ENCODE measurements around the gene PTGDS. TPM values are rescaled to one million over a fixed set of nuclear protein-coding genes. Genes with fewer than 3 reads are reported as not detected.
"Not testable (repeated sequence)": the region's sequence is repeated elsewhere in the genome, so short reads cannot be mapped to it uniquely, and the experiment has no call there.

Gene PTGDS
- total and polyA plus RNA-seq, 10 of the 15 experiments (the other 5 are each of a cell fraction or from before 2014, with no cell fraction given) = not detected

DNA sequence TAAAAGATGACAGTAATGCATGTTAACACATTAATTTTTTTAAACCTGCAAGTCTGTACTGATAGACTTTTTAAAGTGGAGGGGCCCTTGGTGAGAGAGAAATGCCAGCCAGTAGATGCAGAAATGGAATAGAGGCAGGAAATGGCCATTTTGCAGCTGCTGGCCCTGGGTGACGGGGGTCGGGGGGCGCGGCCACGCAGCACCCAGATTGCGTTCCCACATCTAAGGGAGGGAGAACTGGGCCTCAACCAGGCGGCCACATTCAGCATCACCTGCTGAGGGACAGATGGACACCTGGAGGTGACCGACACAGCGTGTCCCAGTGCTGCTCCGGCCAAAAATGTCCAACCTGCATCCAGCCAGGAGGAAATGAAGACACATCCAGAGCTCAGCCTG lies 25.3 kb downstream of the PTGDS start (continued):
- no peak for TF ChIP-seq CBX3 (IDR thresholded peaks at IDR 0.05; ENCODE audit: borderline replicate concordance, low read depth)
- TF ChIP-seq MXI1 (IDR thresholded peaks at IDR 0.05; ENCODE audit: low read depth, low read length) = no peak
- no peak for TF ChIP-seq STAT3 (IDR thresholded peaks at IDR 0.05; ENCODE audit: low read depth, low read length)
- TF ChIP-seq IKZF1 (conservative IDR thresholded peaks at IDR 0.05) = no peak
- TF ChIP-seq SREBF2 (IDR thresholded peaks at IDR 0.05; ENCODE audit: low read length) = no peak
- TF ChIP-seq, protein P1, sequence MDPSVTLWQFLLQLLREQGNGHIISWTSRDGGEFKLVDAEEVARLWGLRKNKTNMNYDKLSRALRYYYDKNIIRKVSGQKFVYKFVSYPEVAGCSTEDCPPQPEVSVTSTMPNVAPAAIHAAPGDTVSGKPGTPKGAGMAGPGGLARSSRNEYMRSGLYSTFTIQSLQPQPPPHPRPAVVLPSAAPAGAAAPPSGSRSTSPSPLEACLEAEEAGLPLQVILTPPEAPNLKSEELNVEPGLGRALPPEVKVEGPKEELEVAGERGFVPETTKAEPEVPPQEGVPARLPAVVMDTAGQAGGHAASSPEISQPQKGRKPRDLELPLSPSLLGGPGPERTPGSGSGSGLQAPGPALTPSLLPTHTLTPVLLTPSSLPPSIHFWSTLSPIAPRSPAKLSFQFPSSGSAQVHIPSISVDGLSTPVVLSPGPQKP (IDR thresholded peaks at IDR 0.05; ENCODE audit: low read depth, low read length) = no peak
- TF ChIP-seq NFYB (IDR thresholded peaks at IDR 0.05; ENCODE audit: insufficient read depth, low read depth, low read length) = no peak
- TF ChIP-seq, protein P2, sequence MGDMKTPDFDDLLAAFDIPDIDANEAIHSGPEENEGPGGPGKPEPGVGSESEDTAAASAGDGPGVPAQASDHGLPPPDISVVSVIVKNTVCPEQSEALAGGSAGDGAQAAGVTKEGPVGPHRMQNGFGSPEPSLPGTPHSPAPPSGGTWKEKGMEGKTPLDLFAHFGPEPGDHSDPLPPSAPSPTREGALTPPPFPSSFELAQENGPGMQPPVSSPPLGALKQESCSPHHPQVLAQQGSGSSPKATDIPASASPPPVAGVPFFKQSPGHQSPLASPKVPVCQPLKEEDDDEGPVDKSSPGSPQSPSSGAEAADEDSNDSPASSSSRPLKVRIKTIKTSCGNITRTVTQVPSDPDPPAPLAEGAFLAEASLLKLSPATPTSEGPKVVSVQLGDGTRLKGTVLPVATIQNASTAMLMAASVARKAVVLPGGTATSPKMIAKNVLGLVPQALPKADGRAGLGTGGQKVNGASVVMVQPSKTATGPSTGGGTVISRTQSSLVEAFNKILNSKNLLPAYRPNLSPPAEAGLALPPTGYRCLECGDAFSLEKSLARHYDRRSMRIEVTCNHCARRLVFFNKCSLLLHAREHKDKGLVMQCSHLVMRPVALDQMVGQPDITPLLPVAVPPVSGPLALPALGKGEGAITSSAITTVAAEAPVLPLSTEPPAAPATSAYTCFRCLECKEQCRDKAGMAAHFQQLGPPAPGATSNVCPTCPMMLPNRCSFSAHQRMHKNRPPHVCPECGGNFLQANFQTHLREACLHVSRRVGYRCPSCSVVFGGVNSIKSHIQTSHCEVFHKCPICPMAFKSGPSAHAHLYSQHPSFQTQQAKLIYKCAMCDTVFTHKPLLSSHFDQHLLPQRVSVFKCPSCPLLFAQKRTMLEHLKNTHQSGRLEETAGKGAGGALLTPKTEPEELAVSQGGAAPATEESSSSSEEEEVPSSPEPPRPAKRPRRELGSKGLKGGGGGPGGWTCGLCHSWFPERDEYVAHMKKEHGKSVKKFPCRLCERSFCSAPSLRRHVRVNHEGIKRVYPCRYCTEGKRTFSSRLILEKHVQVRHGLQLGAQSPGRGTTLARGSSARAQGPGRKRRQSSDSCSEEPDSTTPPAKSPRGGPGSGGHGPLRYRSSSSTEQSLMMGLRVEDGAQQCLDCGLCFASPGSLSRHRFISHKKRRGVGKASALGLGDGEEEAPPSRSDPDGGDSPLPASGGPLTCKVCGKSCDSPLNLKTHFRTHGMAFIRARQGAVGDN (IDR thresholded peaks at IDR 0.05) = no peak

DNA sequence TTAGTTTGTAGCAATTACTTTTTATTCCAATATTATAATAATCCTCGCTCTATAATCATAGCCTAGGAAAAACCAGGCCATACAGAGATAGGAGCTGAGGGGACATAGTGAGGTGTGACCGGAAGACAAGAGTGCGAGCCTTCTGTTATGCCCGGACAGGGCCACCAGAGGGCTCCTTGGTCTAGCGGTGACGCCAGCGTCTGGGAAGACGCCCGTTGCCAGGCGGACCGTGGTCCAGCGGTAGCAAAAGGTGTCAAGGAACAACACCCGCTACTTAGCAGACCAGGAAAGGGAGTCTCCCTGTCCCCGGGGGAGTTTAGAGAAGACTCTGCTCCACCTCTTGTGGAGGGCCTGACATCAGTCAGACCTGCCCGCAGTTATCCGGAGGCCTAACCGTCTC lies 27.0 kb downstream of the PTGDS start:
- peaks cover 12% of the 10 kb centered on the region for H3K4me1 ChIP-seq (ENCODE audit: control insufficient read depth, insufficient read depth, low read length)
- H2AFZ ChIP-seq (ENCODE audit: control insufficient read depth, low read depth, low read length); H3K36me3 ChIP-seq (ENCODE audit: control insufficient read depth in 2 of 2, insufficient read depth in 2 of 2, low read length in 1 of 2); RAD21 ChIA-PET (ENCODE audit: unreplicated experiment); ATAC-seq; intact Hi-C loops (cut with micrococcal nuclease; ENCODE audit: unreplicated experiment); H3K9me3 ChIP-seq (replicated peaks; ENCODE audit: control insufficient read depth, insufficient read depth, low read length); H3K4me3 ChIP-seq; H3K27ac ChIP-seq (ENCODE audit: control insufficient read depth, insufficient read depth); SMC1A ChIA-PET (ENCODE audit: uncharacterized antibody, unreplicated experiment); DNase-seq (ENCODE audit: low read depth, low spot score); POLR2A ChIA-PET; BruUV-seq (replicated peaks); FAIRE-seq; in situ Hi-C loops (cut with MboI); H3K9ac ChIP-seq (ENCODE audit: control insufficient read depth, insufficient read depth, low read length); H3K79me2 ChIP-seq (ENCODE audit: control insufficient read depth, insufficient read depth, low read length); H4K20me1 ChIP-seq (ENCODE audit: control insufficient read depth, insufficient read depth); H3K4me2 ChIP-seq (ENCODE audit: control insufficient read depth, insufficient read depth); H3K27me3 ChIP-seq (replicated peaks in 1 of 2; ENCODE audit: control insufficient read depth in 2 of 2, insufficient read depth in 2 of 2, low read length in 1 of 2): not testable (repeated sequence)
- TF ChIP-seq ATF7 (IDR thresholded peaks at IDR 0.05; ENCODE audit: low read depth) (0 out of 2 replicates have a peak, but pooled peaks have one; percentile 28), RAD21 (IDR thresholded peaks at IDR 0.05; ENCODE audit: insufficient read depth, low read depth, low read length) (0 out of 2 replicates have a peak, but pooled peaks have one; percentile 5), CTCF (IDR thresholded peaks at IDR 0.05 in 2 of 3, conservative IDR thresholded peaks at IDR 0.05 in 1 of 3; ENCODE audit: control insufficient read depth in 2 of 3, extremely low read depth in 1 of 3, insufficient read depth in 1 of 3, low read depth in 3 of 3, low read length in 3 of 3) (peak in 1 of 3 experiments; percentile 27; a peak in 1 of 6 replicates)
- TF ChIP-seq, protein P3, sequence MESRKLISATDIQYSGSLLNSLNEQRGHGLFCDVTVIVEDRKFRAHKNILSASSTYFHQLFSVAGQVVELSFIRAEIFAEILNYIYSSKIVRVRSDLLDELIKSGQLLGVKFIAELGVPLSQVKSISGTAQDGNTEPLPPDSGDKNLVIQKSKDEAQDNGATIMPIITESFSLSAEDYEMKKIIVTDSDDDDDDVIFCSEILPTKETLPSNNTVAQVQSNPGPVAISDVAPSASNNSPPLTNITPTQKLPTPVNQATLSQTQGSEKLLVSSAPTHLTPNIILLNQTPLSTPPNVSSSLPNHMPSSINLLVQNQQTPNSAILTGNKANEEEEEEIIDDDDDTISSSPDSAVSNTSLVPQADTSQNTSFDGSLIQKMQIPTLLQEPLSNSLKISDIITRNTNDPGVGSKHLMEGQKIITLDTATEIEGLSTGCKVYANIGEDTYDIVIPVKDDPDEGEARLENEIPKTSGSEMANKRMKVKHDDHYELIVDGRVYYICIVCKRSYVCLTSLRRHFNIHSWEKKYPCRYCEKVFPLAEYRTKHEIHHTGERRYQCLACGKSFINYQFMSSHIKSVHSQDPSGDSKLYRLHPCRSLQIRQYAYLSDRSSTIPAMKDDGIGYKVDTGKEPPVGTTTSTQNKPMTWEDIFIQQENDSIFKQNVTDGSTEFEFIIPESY (IDR thresholded peaks at IDR 0.05) = 0 out of 2 replicates have a peak, but pooled peaks have one; percentile 54
- CTCF ChIA-PET = interaction anchor here (0.8 to 2.0 kb wide), 3 partner anchors 25 to 42 kb away, joined by 3 to 6 read pairs (median 5); no protein-coding TSS in a partner anchor
- 24% methylated on average over 17 of the region's 17 CpGs for WGBS (ENCODE audit: insufficient coverage, insufficient replicate concordance, low lambda C conversion rate, missing lambda C conversion rate)
